Gastrocnemius medialis (tissue), 4 donors: ENCODE results near the gene MEGF11. TPM values are rescaled to one million over a fixed set of nuclear protein-coding genes. Genes with fewer than 3 reads are reported as not detected.

Source experiments
- ATAC-seq, 2 donors: fragments of 150-250 bp; one replicate each; pipeline ENCODE4 v1.9.1; 2016
- DNase-seq, 2 donors: peaks; one replicate each; pipeline ENCODE4 v3.0.0-alpha.2; 2019
- H3K27ac ChIP-seq, 4 donors: fragments of 200-600 bp; sonication (generic); 1 replicate in 1 of 4; 2 replicates in 3 of 4; pipeline ENCODE4 v1.5.1; 2016 to 2018; ENCODE audit warnings: mild to moderate bottlenecking in 2 of 4, moderate library complexity in 1 of 4
- H3K27me3 ChIP-seq, 3 donors: fragments of 200-600 bp; sonication (generic) in 2 of 3; 1 replicate in 1 of 3; 2 replicates in 2 of 3; pipeline versions ENCODE4 v1.5.1 to v1.6.0; 2016 to 2019; ENCODE audit warnings: mild to moderate bottlenecking in 1 of 3, moderate library complexity in 1 of 3
- H3K36me3 ChIP-seq, 2 donors: fragments of 200-600 bp; sonication (generic) in 1 of 2; one replicate each; pipeline ENCODE4 v1.5.1; 2017 to 2018
- H3K4me1 ChIP-seq, 2 donors: fragments of 200-600 bp; sonication (generic) in 1 of 2; one replicate each; pipeline ENCODE4 v1.5.1; 2016 to 2017; ENCODE audit warnings: mild to moderate bottlenecking in 2 of 2
- H3K4me3 ChIP-seq, 4 donors: fragments of 200-600 bp; sonication (generic) in 3 of 4; 1 replicate in 1 of 4; 2 replicates in 3 of 4; pipeline ENCODE4 v1.5.1; 2016 to 2019; ENCODE audit warnings: mild to moderate bottlenecking in 2 of 4
- H3K9me3 ChIP-seq, 3 donors: fragments of 200-600 bp; sonication (generic) in 2 of 3; 1 replicate in 1 of 3; 2 replicates in 2 of 3; pipeline ENCODE4 v1.5.1; 2016 to 2019
- CTCF ChIP-seq, 5 experiments: fragments of 450-650 bp in 3 of 5; fragments of 200-600 bp in 2 of 5; sonication (generic) in 2 of 5; IDR thresholded peaks in 4 of 5; conservative IDR thresholded peaks in 1 of 5; 1 replicate in 4 of 5; 2 replicates in 1 of 5; pipeline ENCODE4 v1.5.1; 2016 to 2019; ENCODE audit warnings: antibody characterized with exemption in 5 of 5, mild to moderate bottlenecking in 3 of 5, moderate library complexity in 3 of 5
- POLR2A ChIP-seq, 2 donors: fragments of 450-650 bp; IDR thresholded peaks; one replicate each; pipeline ENCODE4 v1.6.1; 2017; ENCODE audit warnings: antibody characterized with exemption in 2 of 2, mild to moderate bottlenecking in 2 of 2, moderate library complexity in 2 of 2
- in situ Hi-C, 4 donors: fragments of 200-750 bp; cut with MboI; loops; one replicate each; pipeline versions ENCODE4 v1.15.0 to v1.8.0; 2017; ENCODE audit warnings: low sequenced_read_pairs in 4 of 4
- intact Hi-C: fragments of 100-400 bp; cut with DNase I; formaldehyde crosslinking; loops from one replicate; pipeline ENCODE4 v1.15.1; 2023; ENCODE audit warnings: low total_unique reads
- total RNA-seq, 4 donors: library from RNA; depleted of rRNA; stranded (reverse); fragments of >200 nt; gene quantifications; one replicate each; pipeline versions ENCODE4 v1.1.0 to v1.2.3, GENCODE V29; 2016

The MEGF11 gene
- total RNA-seq, 4 donors from 2014 or later: not detected

- in situ Hi-C loops: loop anchor here in 1 of 4 donors (25.0 kb wide), 1 partner anchor 618 kb away; no protein-coding TSS in a partner anchor
- Histone ChIP-seq H3K4me3 (no peak overlapping the region), H3K4me1 (peaks cover 9 to 27% of the 10 kb centered on the region in 2 donors), H3K9me3 (no peaks in the 10 kb centered on the region), H3K27me3 (peaks cover 45 to 60% (median 56%) of the 10 kb centered on the region in 3 donors), H3K27ac (no peak overlapping the region), H3K36me3 (no peaks in the 10 kb centered on the region)
- ATAC-seq: no peak
- TF ChIP-seq POLR2A (IDR thresholded peaks at IDR 0.05) (no peak), CTCF (IDR thresholded peaks at IDR 0.05 in 4 of 5, conservative IDR thresholded peaks at IDR 0.05 in 1 of 5) (no peak)
- DNase-seq: no peak
- intact Hi-C loops: no loop called here
Observed at GRCh38 chr15:66254951-66255676, 1.6 kb upstream of the MEGF11 start.

DNA sequence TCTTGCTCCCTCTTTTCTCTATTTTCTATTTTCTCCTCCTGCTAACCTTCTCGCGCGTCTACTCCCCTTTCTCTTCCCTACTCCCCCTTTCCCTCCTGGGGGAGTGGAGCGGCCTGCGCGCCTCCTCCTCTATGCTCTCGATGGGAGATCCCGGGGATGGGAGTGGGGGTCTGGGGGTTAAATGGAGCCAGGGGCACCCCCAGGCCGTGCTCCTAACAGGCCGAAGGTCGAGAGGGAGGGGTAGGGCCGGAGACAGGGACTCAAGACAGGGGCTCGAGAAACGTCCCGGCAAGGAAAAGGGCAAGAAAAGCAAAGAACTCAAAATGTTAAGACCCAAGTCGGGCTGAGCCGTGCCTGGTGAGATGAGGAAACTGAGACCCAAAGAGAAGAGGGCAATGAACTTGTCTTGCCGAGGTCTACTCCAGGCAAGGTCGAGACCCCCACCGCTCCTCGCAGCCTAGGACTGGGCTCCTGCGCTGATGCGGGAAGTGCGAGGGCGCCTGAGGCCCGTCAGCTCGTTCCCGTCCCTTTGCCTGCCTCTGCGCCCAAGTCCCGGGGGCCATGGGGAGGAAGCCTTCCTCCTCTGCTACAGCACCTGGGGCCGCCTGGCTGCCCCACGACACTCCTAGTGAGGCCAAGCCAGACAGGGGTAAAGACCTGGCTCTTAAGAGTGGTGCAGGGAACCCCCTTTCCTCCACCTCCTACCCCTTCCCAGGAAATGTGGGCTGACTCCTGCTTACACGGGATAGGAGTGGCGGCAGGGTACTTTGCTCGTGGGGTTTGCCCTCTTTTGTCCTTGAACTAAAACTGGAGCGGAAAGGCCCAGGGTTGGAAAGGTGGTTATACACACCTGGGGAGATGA, 770 bp upstream of the MEGF11 start:
- H3K27me3 ChIP-seq: peaks cover 45 to 62% (median 60%) of the 10 kb centered on the region in 3 donors
- peak overlapping the region; percentile 56 to 83 (median 62) for H3K4me3 ChIP-seq
- H3K9me3 ChIP-seq: no peaks in the 10 kb centered on the region
- peaks cover 9 to 27% of the 10 kb centered on the region in 2 donors for H3K4me1 ChIP-seq
- in situ Hi-C loops: loop anchor here in 1 of 4 donors (25.0 kb wide), 1 partner anchor 617 kb away; no protein-coding TSS in a partner anchor
- ATAC-seq (no peak), DNase-seq (no peak)
- intact Hi-C loops: no loop called here
- TF ChIP-seq POLR2A (IDR thresholded peaks at IDR 0.05) (no peak), CTCF (IDR thresholded peaks at IDR 0.05 in 4 of 5, conservative IDR thresholded peaks at IDR 0.05 in 1 of 5) (no peak)
- H3K36me3 ChIP-seq: no peaks in the 10 kb centered on the region
- no peak overlapping the region for H3K27ac ChIP-seq

- Histone ChIP-seq H3K9me3 (no peaks in the 10 kb centered on the region), H3K4me1 (peaks cover 9 to 27% of the 10 kb centered on the region in 2 donors), H3K36me3 (no peaks in the 10 kb centered on the region), H3K27ac (no peak overlapping the region), H3K4me3 (peak overlapping the region; percentile 56 to 83 (median 62)), H3K27me3 (peaks cover 45 to 63% (median 57%) of the 10 kb centered on the region in 3 donors)
- in situ Hi-C loops (loop anchor here in 1 of 4 donors (25.0 kb wide), 1 partner anchor 616 kb away; no protein-coding TSS in a partner anchor), intact Hi-C loops (loop anchor here (2.0 kb wide), 1 partner anchor 36 kb away; no protein-coding TSS in a partner anchor)
- peak; percentile 25 to 41 for ATAC-seq
- DNase-seq: no peak
- no peak for TF ChIP-seq POLR2A (IDR thresholded peaks at IDR 0.05)
- TF ChIP-seq CTCF (IDR thresholded peaks at IDR 0.05 in 4 of 5, conservative IDR thresholded peaks at IDR 0.05 in 1 of 5): no peak
Observed at GRCh38 chr15:66252685-66253417, 699 bp downstream of the MEGF11 start.
